HepG2 (cell line): ENCODE results near the gene KDM8. TPM values are rescaled to one million over a fixed set of nuclear protein-coding genes. Genes with fewer than 3 reads are reported as not detected.
A peak's percentile ranks its signal among the peaks of the same experiment; 100 is the strongest.

ENCODE experiments used
- ATAC-seq: fragments of 200-7000 bp; cut with Tn5 transposase; 3 replicates; pipeline ENCODE4 v1.9.1; 2020; ENCODE audit warnings: mild to moderate bottlenecking, moderate library complexity
- BruUV-seq: library from RNA; stranded (reverse); fragments of 400-500 nt; replicated peaks from 2 replicates; lab custom pipeline; 2021; lab: Mats Ljungman, UMichigan
- CTCF ChIA-PET: fragments of 300-600 bp; formaldehyde crosslinking; extraction: SDS; loops from one replicate; lab custom pipeline; 2021; ENCODE audit warnings: low total read pairs, inconsistent platforms, low intra/inter-chr PET ratio; lab: Yijun Ruan, JAX
- POLR2A ChIA-PET: fragments of 350-600 bp; sonication (Branson Sonifier 250); formaldehyde crosslinking; loops from one replicate; lab custom pipeline; 2020; ENCODE audit warnings: antibody characterized with exemption, inconsistent platforms; lab: Yijun Ruan, JAX
- DNase-seq: peaks from one replicate; pipeline ENCODE4 v3.0.0-alpha.2; 2015; ENCODE audit warnings: low spot score
- FAIRE-seq: peaks from 3 replicates; lab custom pipeline; 2011; peaks lifted over from hg19 to GRCh38; lab: Jason Lieb, UNC
- H2AFZ ChIP-seq: one replicate; pipeline ENCODE4 v1.6.1; 2011; ENCODE audit warnings: low read length, inconsistent platforms
- H3K27ac ChIP-seq: fragments of 300-600 bp; 3 replicates; pipeline ENCODE4 v1.8.0; 2011; ENCODE audit warnings: mixed run types, mild to moderate bottlenecking, mixed read lengths, low read length, inconsistent platforms; ENCODE audit not compliant: insufficient read depth; ENCODE audit errors: extremely low read length
- H3K27me3 ChIP-seq, 2 experiments: fragments of 200-600 bp in 1 of 2; 2 replicates in 1 of 2; 3 replicates in 1 of 2; pipeline versions ENCODE4 v1.6.0 to v1.8.0; 2011; ENCODE audit warnings: low read length in 2 of 2, mild to moderate bottlenecking in 2 of 2, moderate library complexity in 2 of 2, inconsistent platforms in 1 of 2; ENCODE audit not compliant: insufficient read depth in 2 of 2, control insufficient read depth in 1 of 2
- H3K36me3 ChIP-seq, 2 experiments: fragments of 200-600 bp in 1 of 2; replicated peaks in 1 of 2; 2 replicates in 1 of 2; 3 replicates in 1 of 2; pipeline versions ENCODE4 v1.5.1 to v1.8.0; 2011; ENCODE audit warnings: low read length in 2 of 2, inconsistent platforms in 1 of 2; ENCODE audit not compliant: insufficient read depth in 2 of 2, control insufficient read depth in 1 of 2
- H3K4me1 ChIP-seq: 2 replicates; pipeline ENCODE4 v1.5.1; 2012; ENCODE audit warnings: low read length, inconsistent platforms; ENCODE audit not compliant: insufficient read depth
- H3K4me2 ChIP-seq: 2 replicates; pipeline ENCODE4 v1.6.0; 2011; ENCODE audit warnings: low read depth, low read length, inconsistent platforms
- H3K4me3 ChIP-seq, 3 experiments: fragments of 200-600 bp in 1 of 3; sonication (generic), shearing (Covaris generic) in 1 of 3; replicated peaks in 1 of 3; 2 replicates each; pipeline ENCODE4 v1.5.1; 2011 to 2016; ENCODE audit warnings: low read length in 3 of 3, inconsistent platforms in 2 of 3, low read depth in 2 of 3, mild to moderate bottlenecking in 2 of 3, control low read depth in 1 of 3, mixed read lengths in 1 of 3; ENCODE audit not compliant: insufficient read depth in 1 of 3
- H3K79me2 ChIP-seq: one replicate; pipeline ENCODE4 v1.6.1; 2011; ENCODE audit warnings: low read length, inconsistent platforms; ENCODE audit not compliant: insufficient read depth
- H3K9ac ChIP-seq: 2 replicates; pipeline ENCODE4 v1.6.0; 2011; ENCODE audit warnings: mild to moderate bottlenecking, low read depth, low read length, inconsistent platforms; ENCODE audit not compliant: insufficient read depth
- H3K9me3 ChIP-seq: 2 replicates; pipeline ENCODE4 v1.5.1; 2012; ENCODE audit warnings: mild to moderate bottlenecking, low read length
- H4K20me1 ChIP-seq: 2 replicates; pipeline ENCODE4 v1.6.0; 2011; ENCODE audit warnings: inconsistent platforms, mild to moderate bottlenecking, low read length, moderate library complexity; ENCODE audit not compliant: insufficient read depth
- ATRX ChIP-seq: sonication (generic); formaldehyde crosslinking; IDR thresholded peaks from 2 replicates; pipeline ENCODE4 v1.4.0; 2020; ENCODE audit warnings: missing genetic modification reagents, borderline replicate concordance
- BRD4 ChIP-seq: sonication (generic); formaldehyde crosslinking; IDR thresholded peaks from 2 replicates; pipeline ENCODE4 v1.4.0; 2020; ENCODE audit warnings: missing genetic modification reagents
- ESRRA ChIP-seq: sonication (generic); formaldehyde crosslinking; IDR thresholded peaks from 2 replicates; pipeline ENCODE4 v1.5.1; 2020; ENCODE audit warnings: mild to moderate bottlenecking, low read depth, missing genetic modification reagents
- FOXM1 ChIP-seq: sonication (generic); formaldehyde crosslinking; IDR thresholded peaks from 2 replicates; pipeline ENCODE4 v1.5.0; 2020; ENCODE audit warnings: missing genetic modification reagents
- HNF4A ChIP-seq: sonication (generic); formaldehyde crosslinking; IDR thresholded peaks from 2 replicates; pipeline ENCODE4 v1.4.0; 2020; ENCODE audit warnings: missing genetic modification reagents
- KDM2A ChIP-seq: sonication (generic); formaldehyde crosslinking; IDR thresholded peaks from 2 replicates; pipeline ENCODE4 v1.4.0; 2020; ENCODE audit warnings: low read depth, missing genetic modification reagents, borderline replicate concordance
- NR1H2 ChIP-seq: sonication (generic); formaldehyde crosslinking; IDR thresholded peaks from 2 replicates; pipeline ENCODE4 v1.8.1; 2022; ENCODE audit warnings: low read depth, missing genetic modification reagents, borderline replicate concordance
- PAX8 ChIP-seq: sonication (generic); formaldehyde crosslinking; IDR thresholded peaks from 2 replicates; pipeline ENCODE4 v1.8.0; 2022; ENCODE audit warnings: mild to moderate bottlenecking, missing genetic modification reagents, borderline replicate concordance
- PLRG1 ChIP-seq: fragments of 450-650 bp; conservative IDR thresholded peaks from 2 replicates; pipeline ENCODE4 v1.6.1; 2016
- SP140L ChIP-seq: sonication (generic); formaldehyde crosslinking; IDR thresholded peaks from 2 replicates; pipeline ENCODE4 v1.4.0; 2020; ENCODE audit warnings: missing genetic modification reagents, borderline replicate concordance
- ZFP37 ChIP-seq: sonication (generic); formaldehyde crosslinking; IDR thresholded peaks from 2 replicates; pipeline ENCODE4 v1.4.0; 2020; ENCODE audit warnings: missing genetic modification reagents, borderline replicate concordance
- ZNF17 ChIP-seq: sonication (generic); formaldehyde crosslinking; IDR thresholded peaks from 2 replicates; pipeline ENCODE4 v1.5.0; 2020; ENCODE audit warnings: mild to moderate bottlenecking, missing genetic modification reagents
- ZNF737 ChIP-seq: sonication (generic); formaldehyde crosslinking; IDR thresholded peaks from 2 replicates; pipeline ENCODE4 v1.5.0; 2020; ENCODE audit warnings: missing genetic modification reagents, mild to moderate bottlenecking, borderline replicate concordance
- ZNF850 ChIP-seq: sonication (generic); formaldehyde crosslinking; conservative IDR thresholded peaks from 2 replicates; pipeline ENCODE4 v1.9.0; 2021; ENCODE audit warnings: mild to moderate bottlenecking, missing genetic modification reagents
- WGBS: methylation state at CpG from one replicate; pipeline ENCODE4 v1.1.6; 2017; ENCODE audit warnings: low lambda C conversion rate; 5-methylcytosine and 5-hydroxymethylcytosine counted together
- in situ Hi-C: cut with HindIII; loops from 2 replicates; pipeline ENCODE4 v1.10.0; 2017; ENCODE audit warnings: low pct_unique_long_range_greater_than_20kb; ENCODE audit not compliant: extremely low pct_ligation_motif_present
- intact Hi-C: fragments of 100-400 bp; cut with micrococcal nuclease; formaldehyde crosslinking; loops from one replicate; pipeline ENCODE4 v1.10.0; 2022; ENCODE audit not compliant: unreplicated experiment
- polyA plus RNA-seq, 8 experiments: library from polyadenylated mRNA; depleted of rRNA in 3 of 8; stranded (reverse) in 7 of 8; unstranded in 1 of 8; fragments of >200 nt; fragmentation: Illumina TruSeq in 4 of 8; extraction: Trizol in 4 of 8; gene quantifications; 2 replicates each; pipeline versions ENCODE4 v1.2.1 to v1.2.3, GENCODE V29; 2011 to 2016; ENCODE audit warnings: low read depth in 4 of 8, missing spikeins in 1 of 8, mixed read lengths in 1 of 8; ENCODE audit not compliant: insufficient read depth in 1 of 8
- total RNA-seq, 5 experiments: library from RNA; depleted of rRNA; stranded (reverse); fragments of >200 nt; fragmentation: Illumina TruSeq; extraction: Trizol; gene quantifications; 2 replicates each; pipeline ENCODE4 v1.2.3, GENCODE V29; 2016; ENCODE audit warnings: low read depth in 1 of 5

Gene KDM8
- total and polyA plus RNA-seq, 2 of the 13 experiments (the other 11 are each of a cell fraction or from before 2014, with no cell fraction given) = 3.3 to 8.6 TPM

DNA sequence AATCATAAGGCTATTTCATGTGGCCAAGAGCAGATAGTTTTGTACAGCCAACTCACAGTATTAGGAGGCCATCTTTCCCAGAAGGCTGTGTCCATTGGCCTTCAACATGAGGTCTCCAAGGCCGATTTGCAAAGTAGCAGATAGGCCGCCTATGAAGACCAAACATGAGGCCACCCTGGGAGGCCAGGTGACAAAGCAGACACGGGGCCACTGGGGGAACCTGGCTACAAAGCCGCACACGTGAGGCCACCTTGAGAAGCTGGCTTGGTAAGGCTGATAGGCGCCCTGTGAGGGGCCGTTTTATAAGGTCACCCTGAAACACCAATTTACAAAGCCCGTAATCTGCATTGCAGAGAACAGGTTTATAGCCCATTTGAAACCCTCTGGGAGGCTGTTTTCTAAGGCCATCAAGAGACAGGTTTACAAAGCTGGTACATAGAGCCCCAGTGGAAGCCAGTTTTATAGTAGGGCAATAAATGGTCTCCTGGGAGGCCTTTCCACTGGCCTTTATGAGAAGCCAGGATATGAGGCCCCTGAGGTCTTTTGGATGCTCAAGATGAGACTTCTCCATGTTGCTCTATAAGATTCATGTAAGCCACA is 4.9 kb downstream of the KDM8 start:
- BruUV-seq = no TSS peak

DNA sequence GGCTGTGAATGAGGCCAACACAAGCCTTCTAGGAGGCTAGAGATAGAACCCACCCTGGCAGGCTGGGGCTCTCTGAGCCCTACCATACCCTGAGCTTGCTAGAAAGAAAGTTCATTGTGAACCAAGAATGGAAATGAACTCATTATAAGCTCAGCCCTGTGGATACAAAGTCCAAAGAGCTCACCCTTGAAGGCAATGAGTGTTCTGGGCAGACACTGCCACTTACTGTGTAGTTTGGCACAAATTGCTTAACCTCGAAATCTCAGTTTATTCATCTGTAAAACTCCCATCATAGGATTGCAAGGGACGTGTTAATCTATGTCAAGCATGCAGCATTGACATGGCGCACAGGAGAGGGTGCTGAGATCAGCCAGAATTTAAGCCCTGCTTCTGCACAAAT is 5.5 kb downstream of the KDM8 start:
- no TSS peak for BruUV-seq
- ChIA-PET CTCF (no interaction called here), POLR2A (no interaction called here)
- intact Hi-C loops = no loop called here
- 92% methylated on average over 3 of the region's 3 CpGs for WGBS
- H3K79me2 ChIP-seq = peaks cover 5% of the 10 kb centered on the region
- in situ Hi-C loops = no loop called here
- H3K27me3 ChIP-seq = no peaks in the 10 kb centered on the region; a peak in 1 of 5 replicates
- FAIRE-seq = no peak
- no peak overlapping the region for H3K27ac ChIP-seq
- H3K4me3 ChIP-seq = no peak overlapping the region
- peaks cover 32% of the 10 kb centered on the region for H3K4me1 ChIP-seq
- H2AFZ ChIP-seq = no peak overlapping the region
- no peak for TF ChIP-seq ZNF737 (CRISPR knock-in tag)
- TF ChIP-seq PAX8 (CRISPR knock-in tag) = no peak
- TF ChIP-seq HNF4A (CRISPR knock-in tag) = 0 out of 2 replicates have a peak, but pooled peaks have one; percentile 5
- DNase-seq = no peak
- no peak for ATAC-seq
- no peaks in the 10 kb centered on the region for H4K20me1 ChIP-seq
- H3K9me3 ChIP-seq = no peaks in the 10 kb centered on the region
- H3K9ac ChIP-seq = no peak overlapping the region
- H3K4me2 ChIP-seq = no peak overlapping the region
- H3K36me3 ChIP-seq = peaks cover 3 to 8% of the 10 kb centered on the region in 2 experiments; a peak in 4 of 5 replicates

More for the DNA sequence above, 4.9 kb downstream of the KDM8 start:
- peaks cover 5% of the 10 kb centered on the region for H3K79me2 ChIP-seq
- FAIRE-seq = no peak
- no peaks in the 10 kb centered on the region for H3K9me3 ChIP-seq
- H3K27ac ChIP-seq = no peak overlapping the region
- no peak for DNase-seq
- H2AFZ ChIP-seq = no peak overlapping the region
- H4K20me1 ChIP-seq = no peaks in the 10 kb centered on the region
- peaks cover 28% of the 10 kb centered on the region for H3K4me1 ChIP-seq
- WGBS = 94% methylated on average over 6 of the region's 8 CpGs
- in situ Hi-C loops (no loop called here), intact Hi-C loops (no loop called here)
- ChIA-PET POLR2A (no interaction called here), CTCF (no interaction called here)
- H3K27me3 ChIP-seq = no peaks in the 10 kb centered on the region; a peak in 1 of 5 replicates
- peaks cover 3 to 8% of the 10 kb centered on the region in 2 experiments; a peak in 4 of 5 replicates for H3K36me3 ChIP-seq
- ATAC-seq = no peak
- H3K9ac ChIP-seq = no peak overlapping the region
- H3K4me2 ChIP-seq = no peak overlapping the region
- TF ChIP-seq ZFP37 (CRISPR knock-in tag) (no peak), NR1H2 (CRISPR knock-in tag) (no peak), ESRRA (no peak), FOXM1 (CRISPR knock-in tag) (no peak), KDM2A (no peak), ZNF850 (CRISPR knock-in tag) (no peak), BRD4 (no peak), ZNF17 (no peak), PLRG1 (no peak), ATRX (CRISPR knock-in tag) (no peak), SP140L (no peak)
- no peak overlapping the region for H3K4me3 ChIP-seq
